H1 (cell line): ENCODE measurements around the gene RFNG.

Experiments used
- FOSL1 ChIP-seq: IDR thresholded peaks from 2 replicates; pipeline ENCODE4 v1.6.1; 2011; ENCODE audit warnings: mild to moderate bottlenecking, low read depth, low read length, moderate library complexity; ENCODE audit not compliant: insufficient read depth
- JUND ChIP-seq: IDR thresholded peaks from 2 replicates; pipeline ENCODE4 v1.6.1; 2011; ENCODE audit warnings: mild to moderate bottlenecking, improper control_type of control experiment, low read length
- SP1 ChIP-seq: IDR thresholded peaks from 2 replicates; pipeline ENCODE4 v1.6.1; 2011; ENCODE audit warnings: low read depth, low read length
- TF ChIP-seq, protein P1 (sequence below), 3 experiments: IDR thresholded peaks; 1 replicate in 2 of 3; 2 replicates in 1 of 3; pipeline versions ENCODE4 v1.5.1 to v1.6.1; 2011; ENCODE audit warnings: low read length in 3 of 3, mild to moderate bottlenecking in 3 of 3, inconsistent platforms in 2 of 3, low read depth in 1 of 3, moderate library complexity in 1 of 3; ENCODE audit not compliant: insufficient read depth in 1 of 3; ENCODE audit errors: control extremely low read depth in 1 of 3

DNA sequence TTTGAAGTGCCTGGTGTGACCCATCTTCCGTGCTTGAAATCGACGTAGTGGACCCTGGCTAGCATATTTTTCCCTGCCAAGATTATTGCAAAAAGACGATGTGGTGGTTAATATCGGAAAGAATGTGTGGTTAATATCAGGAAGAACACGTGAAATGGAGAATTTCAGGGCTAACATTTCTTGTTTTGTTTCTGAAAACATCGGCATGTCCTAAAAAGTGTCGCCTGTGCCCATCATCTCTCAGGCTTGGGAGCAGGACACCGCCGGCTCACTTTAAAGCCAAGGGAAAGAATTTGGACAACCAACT, 13.8 kb downstream of the RFNG start:
- TF ChIP-seq SP1 (no peak), FOSL1 (no peak), JUND (no peak)
- TF ChIP-seq, protein P1, sequence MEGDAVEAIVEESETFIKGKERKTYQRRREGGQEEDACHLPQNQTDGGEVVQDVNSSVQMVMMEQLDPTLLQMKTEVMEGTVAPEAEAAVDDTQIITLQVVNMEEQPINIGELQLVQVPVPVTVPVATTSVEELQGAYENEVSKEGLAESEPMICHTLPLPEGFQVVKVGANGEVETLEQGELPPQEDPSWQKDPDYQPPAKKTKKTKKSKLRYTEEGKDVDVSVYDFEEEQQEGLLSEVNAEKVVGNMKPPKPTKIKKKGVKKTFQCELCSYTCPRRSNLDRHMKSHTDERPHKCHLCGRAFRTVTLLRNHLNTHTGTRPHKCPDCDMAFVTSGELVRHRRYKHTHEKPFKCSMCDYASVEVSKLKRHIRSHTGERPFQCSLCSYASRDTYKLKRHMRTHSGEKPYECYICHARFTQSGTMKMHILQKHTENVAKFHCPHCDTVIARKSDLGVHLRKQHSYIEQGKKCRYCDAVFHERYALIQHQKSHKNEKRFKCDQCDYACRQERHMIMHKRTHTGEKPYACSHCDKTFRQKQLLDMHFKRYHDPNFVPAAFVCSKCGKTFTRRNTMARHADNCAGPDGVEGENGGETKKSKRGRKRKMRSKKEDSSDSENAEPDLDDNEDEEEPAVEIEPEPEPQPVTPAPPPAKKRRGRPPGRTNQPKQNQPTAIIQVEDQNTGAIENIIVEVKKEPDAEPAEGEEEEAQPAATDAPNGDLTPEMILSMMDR (IDR thresholded peaks at IDR 0.05; ENCODE audit: control extremely low read depth in 1 of 3, insufficient read depth in 1 of 3, low read depth in 1 of 3, low read length in 3 of 3), result no peak
